GM12872 (cell line): ENCODE measurements around the gene EMB.

ENCODE experiments used
- CTCF ChIP-seq: IDR thresholded peaks from 3 replicates; pipeline ENCODE4 v1.5.1; 2011; ENCODE audit warnings: low read depth, mild to moderate bottlenecking, low read length, moderate library complexity; ENCODE audit not compliant: insufficient read depth

The EMB gene

GRCh38 chr5:50441493-50441955 is 436 bp upstream of the EMB start:
- TF ChIP-seq CTCF: no peak

GRCh38 chr5:50439221-50439620 is 1.9 kb downstream of the EMB start:
- no peak for TF ChIP-seq CTCF

GRCh38 chr5:50435168-50435567 is 5.9 kb downstream of the EMB start:
- no peak for TF ChIP-seq CTCF

- no peak for TF ChIP-seq CTCF
Observed at GRCh38 chr5:50420343-50420935, 20.6 kb downstream of the EMB start.

- no peak for TF ChIP-seq CTCF
Observed at GRCh38 chr5:50415912-50416311, 25.2 kb downstream of the EMB start.

GRCh38 chr5:50406877-50407276 is 34.2 kb downstream of the EMB start:
- TF ChIP-seq CTCF: no peak

- TF ChIP-seq CTCF: no peak
Observed at GRCh38 chr5:50401336-50401735, 39.8 kb downstream of the EMB start.
